ENCODE results near the gene TAP1.
A peak's percentile ranks its signal among the peaks of the same experiment; 100 is the strongest.

TAP1 gene

GRCh38 chr6:32858194-32858593, 4.7 kb upstream of the TAP1 start:
- no peak for DNase-seq

GRCh38 chr6:32857156-32857891, 3.8 kb upstream of the TAP1 start:
- no peak for DNase-seq

- no peak for DNase-seq
These were observed 2.1 kb upstream of the TAP1 start for GRCh38 chr6:32855467-32856174.

GRCh38 chr6:32854376-32855178, 1.1 kb upstream of the TAP1 start:
- peak in 1 of 2 experiments; percentile 43 for DNase-seq

GRCh38 chr6:32852844-32853540, 512 bp downstream of the TAP1 start:
- no peak for DNase-seq

GRCh38 chr6:32852018-32852843, 1.3 kb downstream of the TAP1 start:
- DNase-seq = no peak

- DNase-seq = no peak
These were observed 2.5 kb downstream of the TAP1 start for GRCh38 chr6:32851025-32851424.

- DNase-seq = no peak
These were observed 4.4 kb downstream of the TAP1 start for GRCh38 chr6:32849126-32849525.

- DNase-seq = no peak
These were observed 5.7 kb downstream of the TAP1 start for GRCh38 chr6:32847795-32848194.

- DNase-seq = no peak
These were observed 6.5 kb downstream of the TAP1 start for GRCh38 chr6:32847004-32847403.

GRCh38 chr6:32845384-32845884, 8.1 kb downstream of the TAP1 start:
- no peak for DNase-seq

GRCh38 chr6:32844839-32845383, 8.6 kb downstream of the TAP1 start:
- DNase-seq = no peak

- peak; percentile 92 to 93 for DNase-seq
These were observed 9.3 kb downstream of the TAP1 start, which contains the start of gene PSMB8 for GRCh38 chr6:32843979-32844838. Gene PSMB8 (minus strand): TSS chr6:32844047. CDS start chr6:32843996, 51 bp downstream.

- no peak for DNase-seq
These were observed 10.0 kb downstream of the TAP1 start for GRCh38 chr6:32843331-32843978.

- DNase-seq = no peak
These were observed 10.8 kb downstream of the TAP1 start for GRCh38 chr6:32842690-32843089.

- DNase-seq = no peak
These were observed 11.4 kb downstream of the TAP1 start for GRCh38 chr6:32842021-32842650.

- DNase-seq = no peak
These were observed 12.8 kb downstream of the TAP1 start for GRCh38 chr6:32840604-32841246.

- no peak for DNase-seq
These were observed 14.1 kb downstream of the TAP1 start for GRCh38 chr6:32839356-32839755.
